BLaER1 (cell line): ENCODE results near the gene ADAT3.
A peak's percentile ranks its signal among the peaks of the same experiment; 100 is the strongest.

Source experiments
- H3K27ac ChIP-seq: shearing (Covaris generic); formaldehyde crosslinking; 2 replicates; pipeline ENCODE4 v1.8.1; 2022
- H3K27me3 ChIP-seq: shearing (Covaris generic); formaldehyde crosslinking; 2 replicates; pipeline ENCODE4 v1.8.1; 2022
- H3K36me3 ChIP-seq: shearing (Covaris generic); formaldehyde crosslinking; 2 replicates; pipeline ENCODE4 v1.8.1; 2022
- H3K4me1 ChIP-seq: shearing (Covaris generic); formaldehyde crosslinking; 2 replicates; pipeline ENCODE4 v1.8.1; 2022
- H3K4me2 ChIP-seq: shearing (Covaris generic); formaldehyde crosslinking; 2 replicates; pipeline ENCODE4 v1.8.1; 2022
- H3K4me3 ChIP-seq: shearing (Covaris generic); formaldehyde crosslinking; 2 replicates; pipeline ENCODE4 v1.8.1; 2022
- H3K9ac ChIP-seq: shearing (Covaris generic); formaldehyde crosslinking; 2 replicates; pipeline ENCODE4 v1.8.1; 2022
- H3K9me3 ChIP-seq: shearing (Covaris generic); formaldehyde crosslinking; 2 replicates; pipeline ENCODE4 v1.8.1; 2022
- H4K20me1 ChIP-seq: shearing (Covaris generic); formaldehyde crosslinking; 2 replicates; pipeline ENCODE4 v1.8.1; 2022
- Cebpa-rat ChIP-seq: shearing (Covaris generic); IDR thresholded peaks from 2 replicates; pipeline ENCODE4 v1.8.1; 2022

Gene ADAT3

DNA sequence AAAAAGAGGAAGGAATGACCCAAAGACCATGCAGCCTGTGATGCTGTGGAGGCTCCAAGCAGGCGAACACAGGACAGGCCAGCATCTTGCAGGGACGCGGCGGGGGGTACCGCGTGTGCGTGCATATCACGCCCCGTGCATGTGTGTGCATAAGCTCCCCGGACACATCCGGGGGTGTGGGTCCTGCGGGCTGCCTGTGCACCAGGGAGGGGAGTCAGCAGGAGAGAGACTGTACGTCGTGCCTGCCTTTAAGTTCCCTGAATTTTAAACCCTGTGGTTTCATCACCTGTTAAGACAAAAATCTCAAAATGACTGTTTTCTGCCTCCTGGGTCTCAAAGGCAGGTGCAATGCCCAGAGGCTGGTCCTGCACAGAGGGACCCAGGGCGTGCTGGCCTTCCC lies 16.6 kb downstream of the ADAT3 start:
- H3K27me3 ChIP-seq = no peaks in the 10 kb centered on the region
- no peak overlapping the region for H3K27ac ChIP-seq
- H3K4me3 ChIP-seq = no peak overlapping the region
- no peak overlapping the region for H3K4me2 ChIP-seq
- H3K9ac ChIP-seq = no peak overlapping the region
- no peaks in the 10 kb centered on the region for H3K9me3 ChIP-seq
- H3K36me3 ChIP-seq = peaks cover 88% of the 10 kb centered on the region
- peaks cover 17% of the 10 kb centered on the region; the same call in 1 of the 2 replicates for H4K20me1 ChIP-seq
- peaks cover 23% of the 10 kb centered on the region for H3K4me1 ChIP-seq
- no peak for TF ChIP-seq Cebpa-rat

DNA sequence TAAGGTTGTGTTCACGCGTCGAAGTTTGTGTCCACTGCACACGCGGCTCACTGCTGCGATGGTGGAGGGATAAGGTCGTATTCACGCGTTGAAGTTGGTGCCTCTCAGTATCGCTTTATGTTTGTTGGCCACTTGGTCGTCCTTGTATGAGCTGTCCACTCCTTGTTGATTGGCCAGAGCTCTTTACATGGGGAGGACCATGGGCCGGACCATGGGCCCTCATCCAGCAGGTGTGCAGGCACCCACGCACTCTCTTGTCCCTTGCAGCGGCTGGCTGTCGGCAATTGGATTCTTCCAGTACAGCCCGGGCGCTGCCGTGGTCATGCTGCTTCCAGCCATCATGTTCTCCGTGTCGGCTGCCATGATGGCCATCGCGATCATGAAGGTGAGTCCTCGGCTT lies 17.6 kb downstream of the ADAT3 start:
- H3K9ac ChIP-seq = no peak overlapping the region
- no peak overlapping the region for H3K4me3 ChIP-seq
- H3K4me2 ChIP-seq = no peak overlapping the region
- H3K27me3 ChIP-seq = peaks cover 4% of the 10 kb centered on the region; the same call in 1 of the 2 replicates
- H3K27ac ChIP-seq = no peak overlapping the region
- H3K9me3 ChIP-seq = no peaks in the 10 kb centered on the region
- peaks cover 7% of the 10 kb centered on the region; the same call in 1 of the 2 replicates for H4K20me1 ChIP-seq
- H3K4me1 ChIP-seq = peaks cover 33% of the 10 kb centered on the region
- TF ChIP-seq Cebpa-rat = no peak
- H3K36me3 ChIP-seq = peaks cover 79% of the 10 kb centered on the region

DNA sequence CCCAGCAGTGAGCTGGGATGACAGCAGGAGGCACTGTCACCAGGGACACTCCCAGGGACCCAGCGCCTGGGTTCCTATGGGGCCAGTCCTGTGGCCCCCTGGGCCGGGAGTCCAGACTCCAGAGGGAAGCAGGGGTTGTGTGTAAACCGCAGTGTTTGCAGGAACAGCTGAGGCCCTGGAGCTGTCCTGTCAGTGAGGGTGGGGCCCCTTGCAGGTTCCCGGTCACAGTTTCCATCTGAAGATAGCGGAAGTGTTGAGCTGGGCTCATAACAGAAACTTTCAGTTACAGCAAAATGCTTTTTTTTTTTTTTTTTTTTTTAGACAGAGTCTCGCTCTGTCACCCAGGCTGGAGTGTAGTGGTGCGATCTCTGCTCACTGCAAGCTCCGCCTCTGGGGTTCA lies 18.1 kb downstream of the ADAT3 start:
- Histone ChIP-seq H3K27ac (no peak overlapping the region), H3K9me3 (no peaks in the 10 kb centered on the region), H3K9ac (no peak overlapping the region), H3K4me2 (no peak overlapping the region), H4K20me1 (0 out of 2 replicates have a peak, but pooled peaks cover 5% of the 10 kb centered on the region), H3K27me3 (peaks cover 9% of the 10 kb centered on the region), H3K4me3 (no peak overlapping the region), H3K36me3 (peaks cover 74% of the 10 kb centered on the region), H3K4me1 (peaks cover 36% of the 10 kb centered on the region)
- TF ChIP-seq Cebpa-rat = no peak

DNA sequence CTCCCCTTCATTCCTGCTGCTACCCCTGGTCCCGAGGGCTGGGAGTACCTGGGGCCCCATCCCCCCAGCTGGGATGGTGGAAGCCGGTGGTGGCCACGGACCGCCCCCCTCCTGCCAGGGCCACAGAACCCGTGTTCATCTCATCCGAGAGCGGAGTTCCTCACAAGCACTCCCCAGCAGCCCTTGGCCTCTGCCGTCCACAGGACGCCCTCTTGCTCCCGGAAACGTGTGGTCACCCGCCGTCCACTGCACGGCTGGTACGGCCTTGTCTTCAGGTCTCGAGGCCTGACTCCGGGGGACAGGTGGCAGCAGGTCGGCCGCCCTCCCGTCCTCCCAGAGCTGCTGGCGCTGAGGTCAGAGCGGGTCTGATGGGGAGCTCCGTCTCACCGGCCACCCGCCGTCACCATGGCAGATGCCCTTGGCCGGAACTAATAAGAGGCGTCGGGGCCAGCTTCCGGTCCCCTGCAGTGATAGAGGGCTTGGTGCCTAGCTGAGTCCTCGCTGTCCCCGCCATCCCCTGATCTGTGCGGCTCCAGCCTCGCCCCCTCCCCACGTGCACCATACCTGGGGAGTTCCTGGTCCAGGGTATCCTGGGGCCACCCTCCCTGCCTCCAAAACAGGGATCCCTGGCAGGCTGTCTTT lies 19.2 kb downstream of the ADAT3 start:
- Histone ChIP-seq H3K27me3 (peaks cover 19% of the 10 kb centered on the region), H3K4me3 (no peak overlapping the region), H4K20me1 (0 out of 2 replicates have a peak, but pooled peaks cover 5% of the 10 kb centered on the region), H3K9ac (no peak overlapping the region), H3K9me3 (no peaks in the 10 kb centered on the region), H3K36me3 (peaks cover 62% of the 10 kb centered on the region), H3K4me2 (no peak overlapping the region), H3K4me1 (peaks cover 42% of the 10 kb centered on the region), H3K27ac (peak overlapping the region; percentile 26; the same call in 1 of the 2 replicates)
- TF ChIP-seq Cebpa-rat = no peak

DNA sequence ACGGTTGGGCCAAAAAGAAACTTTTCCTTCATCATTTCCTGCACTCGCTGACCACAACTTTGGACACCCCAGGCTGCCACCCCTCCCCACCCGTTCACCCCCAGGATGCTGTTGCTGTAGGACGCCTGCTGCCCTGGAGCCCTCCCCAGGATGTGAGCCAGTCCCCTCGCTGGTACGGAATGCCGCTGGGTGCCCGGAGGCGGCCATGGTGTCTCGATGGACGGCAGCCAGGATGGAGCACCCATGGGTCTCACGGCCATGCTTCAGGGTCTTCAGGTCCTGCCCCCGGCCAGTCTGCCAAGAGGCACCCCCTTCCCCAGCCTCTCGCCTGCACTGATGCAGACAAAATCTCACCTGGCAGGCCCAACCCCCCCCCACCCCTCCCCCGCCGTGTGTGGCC lies 20.3 kb downstream of the ADAT3 start:
- Histone ChIP-seq H4K20me1 (0 out of 2 replicates have a peak, but pooled peaks cover 5% of the 10 kb centered on the region), H3K27ac (no peak overlapping the region), H3K36me3 (peaks cover 51% of the 10 kb centered on the region)

GRCh38 chr19:1929021-1929742 lies 24.0 kb downstream of the ADAT3 start:
- peak overlapping the region; percentile 90 for H3K4me2 ChIP-seq
- no peak overlapping the region for H3K27ac ChIP-seq
- H3K9me3 ChIP-seq = peaks cover 16% of the 10 kb centered on the region
- H4K20me1 ChIP-seq = 0 out of 2 replicates have a peak, but pooled peaks cover 5% of the 10 kb centered on the region
- H3K9ac ChIP-seq = no peak overlapping the region
- peaks cover 19% of the 10 kb centered on the region for H3K27me3 ChIP-seq
- peak overlapping the region; percentile 49 for H3K4me3 ChIP-seq
- no peak for TF ChIP-seq Cebpa-rat
- peaks cover 15% of the 10 kb centered on the region for H3K36me3 ChIP-seq
- peaks cover 69% of the 10 kb centered on the region for H3K4me1 ChIP-seq

More for the DNA sequence above, 20.3 kb downstream of the ADAT3 start:
- no peak overlapping the region for H3K9ac ChIP-seq
- H3K4me3 ChIP-seq = no peak overlapping the region
- peaks cover 54% of the 10 kb centered on the region for H3K4me1 ChIP-seq
- no peaks in the 10 kb centered on the region for H3K9me3 ChIP-seq
- H3K4me2 ChIP-seq = peak overlapping the region; percentile 51
- H3K27me3 ChIP-seq = peaks cover 19% of the 10 kb centered on the region
- TF ChIP-seq Cebpa-rat = no peak

DNA sequence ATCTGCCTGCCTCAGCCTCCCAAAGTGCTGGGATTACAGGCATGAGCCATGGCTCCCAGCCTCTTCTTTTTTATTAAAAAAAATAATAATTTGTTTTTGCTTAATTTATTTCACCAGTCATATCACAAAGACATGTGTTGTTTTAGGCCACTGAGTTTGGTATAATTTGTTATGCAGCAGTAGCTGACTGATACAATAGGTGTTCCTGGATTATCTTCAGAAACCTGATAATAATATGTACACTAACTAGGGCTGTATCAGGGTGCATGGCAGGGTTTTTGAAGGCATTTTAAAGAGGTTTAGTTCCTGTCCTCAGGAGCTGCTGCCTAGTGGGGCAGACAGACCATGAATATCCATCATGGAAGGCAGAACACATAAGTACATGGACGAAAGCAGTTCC lies 26.2 kb downstream of the ADAT3 start:
- Histone ChIP-seq H3K36me3 (0 out of 2 replicates have a peak, but pooled peaks cover 3% of the 10 kb centered on the region), H3K9ac (no peak overlapping the region), H3K4me2 (no peak overlapping the region), H3K9me3 (peaks cover 30% of the 10 kb centered on the region), H3K27ac (no peak overlapping the region), H3K27me3 (peaks cover 19% of the 10 kb centered on the region), H3K4me3 (no peak overlapping the region), H3K4me1 (peaks cover 55% of the 10 kb centered on the region), H4K20me1 (0 out of 2 replicates have a peak, but pooled peaks cover 5% of the 10 kb centered on the region)
- no peak for TF ChIP-seq Cebpa-rat

DNA sequence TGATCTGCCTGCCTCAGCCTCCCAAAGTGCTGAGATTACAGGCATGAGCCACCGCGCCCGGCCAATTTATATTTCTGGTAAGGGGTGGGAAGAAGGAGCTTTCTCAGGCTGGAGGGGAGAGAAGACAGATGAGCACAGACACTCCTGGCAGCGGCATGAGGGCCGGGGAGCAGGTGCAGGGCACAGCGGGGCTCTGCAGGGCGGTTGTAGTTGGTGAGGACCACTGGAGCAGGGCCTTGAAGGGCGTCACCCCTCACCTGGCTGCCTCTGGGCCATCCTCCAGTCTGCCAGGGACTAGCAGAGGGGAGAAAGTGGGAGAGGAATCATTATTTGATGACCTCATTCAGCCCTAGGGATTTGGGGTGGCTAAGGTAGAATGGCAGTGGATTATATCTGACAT lies 27.2 kb downstream of the ADAT3 start:
- H3K4me3 ChIP-seq = no peak overlapping the region
- peaks cover 19% of the 10 kb centered on the region for H3K27me3 ChIP-seq
- 0 out of 2 replicates have a peak, but pooled peaks cover 3% of the 10 kb centered on the region for H3K36me3 ChIP-seq
- no peak overlapping the region for H3K9ac ChIP-seq
- TF ChIP-seq Cebpa-rat = no peak
- 0 out of 2 replicates have a peak, but pooled peaks cover 5% of the 10 kb centered on the region for H4K20me1 ChIP-seq
- no peak overlapping the region for H3K4me2 ChIP-seq
- H3K27ac ChIP-seq = no peak overlapping the region
- peaks cover 30% of the 10 kb centered on the region for H3K9me3 ChIP-seq
- H3K4me1 ChIP-seq = peaks cover 45% of the 10 kb centered on the region

DNA sequence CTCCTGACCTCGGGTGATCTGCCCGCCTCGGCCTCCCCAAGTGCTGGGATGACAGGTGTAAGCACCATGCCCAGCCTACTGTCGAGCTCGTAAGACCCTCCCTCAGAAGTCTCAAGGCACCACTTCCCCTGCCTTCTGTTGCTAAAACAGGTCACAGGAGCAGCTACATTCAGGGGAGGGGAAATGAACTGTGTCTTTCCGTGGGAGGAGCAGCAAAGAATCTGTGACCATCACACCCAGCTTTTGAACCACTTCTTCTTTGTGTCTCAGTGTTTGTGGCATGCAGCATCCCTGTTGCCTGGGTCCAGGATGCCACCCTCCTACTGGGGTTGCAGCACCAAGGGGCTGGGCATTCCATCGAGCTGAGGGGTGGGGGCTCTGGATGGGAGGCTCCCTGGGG lies 28.0 kb downstream of the ADAT3 start:
- Histone ChIP-seq H3K27ac (no peak overlapping the region), H4K20me1 (0 out of 2 replicates have a peak, but pooled peaks cover 5% of the 10 kb centered on the region), H3K36me3 (0 out of 2 replicates have a peak, but pooled peaks cover 3% of the 10 kb centered on the region), H3K4me2 (peak overlapping the region; percentile 59), H3K4me1 (peaks cover 38% of the 10 kb centered on the region), H3K4me3 (no peak overlapping the region), H3K27me3 (peaks cover 10% of the 10 kb centered on the region), H3K9ac (peak overlapping the region; percentile 34; the same call in 1 of the 2 replicates), H3K9me3 (peaks cover 30% of the 10 kb centered on the region)
- no peak for TF ChIP-seq Cebpa-rat

DNA sequence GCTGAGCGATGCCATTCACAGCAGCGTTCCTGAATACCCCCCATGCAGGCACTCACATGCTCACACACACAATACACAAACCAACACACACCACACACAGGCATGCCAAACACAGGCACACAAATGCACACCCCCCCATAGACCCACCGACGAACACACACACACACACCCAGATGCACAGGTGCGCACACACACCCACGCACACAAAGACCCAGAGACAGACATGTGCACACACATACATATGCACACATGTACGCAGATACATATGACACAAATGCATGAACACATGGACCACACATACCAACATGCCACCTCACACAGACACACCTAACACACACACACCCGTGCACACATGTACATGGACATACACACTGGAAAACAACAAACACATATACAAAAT lies 28.7 kb downstream of the ADAT3 start:
- H3K4me2 ChIP-seq = peak overlapping the region; percentile 59
- H3K36me3 ChIP-seq = 0 out of 2 replicates have a peak, but pooled peaks cover 3% of the 10 kb centered on the region
- H3K9me3 ChIP-seq = peaks cover 30% of the 10 kb centered on the region
- H3K9ac ChIP-seq = no peak overlapping the region
- H4K20me1 ChIP-seq = 0 out of 2 replicates have a peak, but pooled peaks cover 5% of the 10 kb centered on the region
- peaks cover 37% of the 10 kb centered on the region for H3K4me1 ChIP-seq
- H3K27ac ChIP-seq = no peak overlapping the region
- no peak for TF ChIP-seq Cebpa-rat
- no peak overlapping the region for H3K4me3 ChIP-seq
- peaks cover 4% of the 10 kb centered on the region for H3K27me3 ChIP-seq
